Mucosa of descending colon (tissue), 3 donors: ENCODE data around the gene ELAVL3. TPM values are rescaled to one million over a fixed set of nuclear protein-coding genes. Genes with fewer than 3 reads are reported as not detected.

Experiments used
- ATAC-seq: fragments of 200-7000 bp; cut with Tn5 transposase; one replicate; pipeline ENCODE4 v1.9.1; 2020; ENCODE audit warnings: mild to moderate bottlenecking, moderate library complexity
- DNase-seq, 3 donors: peaks; one replicate each; pipeline ENCODE4 v3.0.0-alpha.2; 2020
- H3K36me3 ChIP-seq: fragments of 200-600 bp; one replicate; pipeline ENCODE4 v1.8.0; 2021; ENCODE audit warnings: low read depth, mild to moderate bottlenecking
- H3K4me1 ChIP-seq: fragments of 200-600 bp; one replicate; pipeline ENCODE4 v1.8.0; 2021; ENCODE audit warnings: low read depth, mild to moderate bottlenecking
- H3K4me3 ChIP-seq: fragments of 200-600 bp; one replicate; pipeline ENCODE4 v1.8.0; 2021; ENCODE audit warnings: mild to moderate bottlenecking
- H3K9me3 ChIP-seq: fragments of 200-600 bp; one replicate; pipeline ENCODE4 v1.8.0; 2021; ENCODE audit warnings: mild to moderate bottlenecking
- intact Hi-C, 2 donors: fragments of 100-400 bp; cut with DNase I in 1 of 2; cut with micrococcal nuclease in 1 of 2; formaldehyde crosslinking; loops; one replicate each; pipeline versions ENCODE4 v1.11.0 to v1.11.1; 2022; cut with DNase I, micrococcal nuclease
- total RNA-seq, 3 donors: library from RNA; stranded (reverse); fragmentation: NEBNext Ultra II Directional in 2 of 3; extraction: Animal tissue kit (Norgen Biotek cat#: 25700) in 2 of 3; gene quantifications; one replicate each; pipeline versions ENCODE4 v1.2.1 to v1.2.4, GENCODE V29; 2021 to 2023
- TF ChIP-seq, protein P1 (sequence below): fragments of 200-600 bp; IDR thresholded peaks from one replicate; pipeline ENCODE4 v1.8.0; 2022; ENCODE audit warnings: antibody characterized with exemption, mild to moderate bottlenecking
- donor health status: DM: no; HTN: no; CAD: no; lungs with moderate emphysema.
- donor health status: DM: no; HTN: no; CAD: no.
- donor health status: DM: no; HTN: yes; CAD: no.

The ELAVL3 gene
- total RNA-seq, 3 donors from 2014 or later = 0.51 to 2.5 TPM; not detected in 1

DNA sequence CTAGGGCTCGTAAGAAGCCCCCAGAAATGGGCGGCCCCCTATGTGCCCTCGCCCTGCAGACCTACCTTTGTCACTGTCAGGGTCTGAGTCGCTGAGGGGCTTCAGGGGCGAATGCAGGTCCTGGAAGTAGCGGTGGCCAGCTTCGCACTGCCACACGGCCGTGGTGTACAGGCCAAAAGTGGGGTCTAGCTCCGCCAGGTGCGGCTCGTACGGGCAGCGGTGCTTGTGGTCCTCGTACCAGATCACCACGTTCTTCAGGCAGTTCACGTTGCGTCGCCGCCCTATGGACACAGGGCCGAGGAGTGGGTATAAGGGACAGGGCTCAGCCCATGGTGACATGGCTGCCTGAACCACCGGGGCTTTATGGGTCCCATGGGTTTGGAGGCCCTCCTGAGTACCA, 15.0 kb upstream of the ELAVL3 start:
- ATAC-seq (no peak), DNase-seq (no peak)
- no peaks in the 10 kb centered on the region for H3K4me1 ChIP-seq
- intact Hi-C loops = loop anchor here in 1 of 2 donors (10.0 kb wide), 1 partner anchor 79 kb away; the partner anchor contains the start of gene ACP5
- H3K4me3 ChIP-seq = no peak overlapping the region
- TF ChIP-seq, protein P1, sequence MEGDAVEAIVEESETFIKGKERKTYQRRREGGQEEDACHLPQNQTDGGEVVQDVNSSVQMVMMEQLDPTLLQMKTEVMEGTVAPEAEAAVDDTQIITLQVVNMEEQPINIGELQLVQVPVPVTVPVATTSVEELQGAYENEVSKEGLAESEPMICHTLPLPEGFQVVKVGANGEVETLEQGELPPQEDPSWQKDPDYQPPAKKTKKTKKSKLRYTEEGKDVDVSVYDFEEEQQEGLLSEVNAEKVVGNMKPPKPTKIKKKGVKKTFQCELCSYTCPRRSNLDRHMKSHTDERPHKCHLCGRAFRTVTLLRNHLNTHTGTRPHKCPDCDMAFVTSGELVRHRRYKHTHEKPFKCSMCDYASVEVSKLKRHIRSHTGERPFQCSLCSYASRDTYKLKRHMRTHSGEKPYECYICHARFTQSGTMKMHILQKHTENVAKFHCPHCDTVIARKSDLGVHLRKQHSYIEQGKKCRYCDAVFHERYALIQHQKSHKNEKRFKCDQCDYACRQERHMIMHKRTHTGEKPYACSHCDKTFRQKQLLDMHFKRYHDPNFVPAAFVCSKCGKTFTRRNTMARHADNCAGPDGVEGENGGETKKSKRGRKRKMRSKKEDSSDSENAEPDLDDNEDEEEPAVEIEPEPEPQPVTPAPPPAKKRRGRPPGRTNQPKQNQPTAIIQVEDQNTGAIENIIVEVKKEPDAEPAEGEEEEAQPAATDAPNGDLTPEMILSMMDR = no peak
- H3K9me3 ChIP-seq = no peaks in the 10 kb centered on the region
- no peaks in the 10 kb centered on the region for H3K36me3 ChIP-seq

DNA sequence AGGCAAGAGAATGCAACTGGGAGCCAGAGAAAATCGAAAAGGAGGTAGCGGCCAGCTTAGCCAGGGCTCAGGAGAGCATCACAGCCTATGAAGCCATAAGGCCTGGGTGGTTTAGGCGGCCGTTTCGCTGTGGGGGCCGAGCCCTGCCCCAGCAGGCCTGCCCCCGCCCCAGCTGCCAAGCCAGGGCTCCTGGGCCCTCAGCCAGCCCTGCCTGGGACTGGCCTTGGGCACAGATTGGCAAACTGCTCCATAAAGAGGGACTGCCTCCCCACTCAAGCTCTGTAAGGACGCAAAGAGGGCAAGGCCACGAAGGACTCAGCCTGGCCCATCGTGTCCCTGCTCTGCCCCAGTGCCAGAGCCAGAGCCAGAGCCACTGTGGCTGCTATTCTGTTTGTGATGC, 14.6 kb upstream of the ELAVL3 start:
- intact Hi-C loops = loop anchor here in 1 of 2 donors (10.0 kb wide), 1 partner anchor 79 kb away; the partner anchor contains the start of gene ACP5
- TF ChIP-seq, protein P1 = no peak
- H3K4me1 ChIP-seq = no peaks in the 10 kb centered on the region
- H3K9me3 ChIP-seq = no peaks in the 10 kb centered on the region
- H3K36me3 ChIP-seq = no peaks in the 10 kb centered on the region
- no peak for ATAC-seq
- H3K4me3 ChIP-seq = no peak overlapping the region
- no peak for DNase-seq

DNA sequence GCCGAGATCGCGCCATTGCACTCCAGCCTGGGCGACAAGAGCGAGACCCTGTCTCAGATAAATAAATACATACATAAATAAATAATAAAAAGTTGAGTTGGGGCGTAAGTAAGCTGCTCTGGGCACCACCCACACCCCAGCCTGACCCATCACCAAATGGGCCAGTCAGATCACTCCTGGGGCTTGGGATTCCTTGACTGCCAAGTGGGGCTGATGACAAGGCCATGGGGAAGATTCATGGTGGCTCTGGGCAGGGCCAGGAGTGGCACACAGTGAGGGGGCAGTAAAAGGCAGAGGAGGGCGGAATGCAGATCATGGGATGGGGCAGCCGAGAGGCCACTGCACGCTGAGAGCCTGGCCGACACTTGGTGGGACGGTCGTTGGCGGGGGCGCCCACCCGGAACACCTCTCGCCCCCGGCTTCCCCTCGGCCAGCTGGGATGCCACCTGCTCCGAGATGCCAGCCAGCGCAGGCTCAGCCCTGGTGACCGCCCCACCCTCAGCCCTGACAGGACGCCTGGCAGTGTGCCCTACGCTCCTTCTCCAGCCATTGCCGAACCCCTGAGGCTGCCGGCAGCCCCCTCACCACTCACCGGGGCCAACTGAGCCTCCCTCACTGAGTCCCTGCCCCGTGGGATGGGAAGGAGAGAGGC, 13.9 kb upstream of the ELAVL3 start:
- no peaks in the 10 kb centered on the region for H3K9me3 ChIP-seq
- DNase-seq (no peak), ATAC-seq (no peak)
- H3K4me3 ChIP-seq = no peak overlapping the region
- H3K36me3 ChIP-seq = no peaks in the 10 kb centered on the region
- TF ChIP-seq, protein P1 = no peak
- no peaks in the 10 kb centered on the region for H3K4me1 ChIP-seq
- intact Hi-C loops = loop anchor here in 1 of 2 donors (10.0 kb wide), 1 partner anchor 80 kb away; the partner anchor contains the start of gene ACP5

DNA sequence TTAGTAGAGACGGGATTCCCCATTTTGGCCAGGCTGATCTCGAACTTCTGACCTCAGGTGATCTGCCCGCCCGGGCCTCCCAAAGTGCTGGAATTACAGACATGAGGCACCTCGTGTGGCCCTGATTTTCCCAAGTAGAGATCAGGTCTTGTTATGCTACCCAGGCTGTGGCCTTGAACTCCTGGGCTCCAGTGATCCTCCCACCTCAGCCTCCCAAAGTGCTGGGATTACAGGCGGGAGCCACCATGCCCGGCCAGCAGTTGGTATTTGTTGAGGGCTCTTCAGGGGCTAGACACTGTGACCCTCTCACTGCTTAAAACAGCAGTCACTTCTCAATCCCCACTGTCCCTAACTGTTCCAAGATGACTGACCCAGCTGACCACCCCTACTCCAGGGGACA, 8.5 kb upstream of the ELAVL3 start:
- DNase-seq (no peak), ATAC-seq (no peak)
- Histone ChIP-seq H3K4me1 (no peaks in the 10 kb centered on the region), H3K9me3 (no peaks in the 10 kb centered on the region), H3K4me3 (no peak overlapping the region), H3K36me3 (no peaks in the 10 kb centered on the region)
- TF ChIP-seq, protein P1 = no peak
- intact Hi-C loops = no loop called here

DNA sequence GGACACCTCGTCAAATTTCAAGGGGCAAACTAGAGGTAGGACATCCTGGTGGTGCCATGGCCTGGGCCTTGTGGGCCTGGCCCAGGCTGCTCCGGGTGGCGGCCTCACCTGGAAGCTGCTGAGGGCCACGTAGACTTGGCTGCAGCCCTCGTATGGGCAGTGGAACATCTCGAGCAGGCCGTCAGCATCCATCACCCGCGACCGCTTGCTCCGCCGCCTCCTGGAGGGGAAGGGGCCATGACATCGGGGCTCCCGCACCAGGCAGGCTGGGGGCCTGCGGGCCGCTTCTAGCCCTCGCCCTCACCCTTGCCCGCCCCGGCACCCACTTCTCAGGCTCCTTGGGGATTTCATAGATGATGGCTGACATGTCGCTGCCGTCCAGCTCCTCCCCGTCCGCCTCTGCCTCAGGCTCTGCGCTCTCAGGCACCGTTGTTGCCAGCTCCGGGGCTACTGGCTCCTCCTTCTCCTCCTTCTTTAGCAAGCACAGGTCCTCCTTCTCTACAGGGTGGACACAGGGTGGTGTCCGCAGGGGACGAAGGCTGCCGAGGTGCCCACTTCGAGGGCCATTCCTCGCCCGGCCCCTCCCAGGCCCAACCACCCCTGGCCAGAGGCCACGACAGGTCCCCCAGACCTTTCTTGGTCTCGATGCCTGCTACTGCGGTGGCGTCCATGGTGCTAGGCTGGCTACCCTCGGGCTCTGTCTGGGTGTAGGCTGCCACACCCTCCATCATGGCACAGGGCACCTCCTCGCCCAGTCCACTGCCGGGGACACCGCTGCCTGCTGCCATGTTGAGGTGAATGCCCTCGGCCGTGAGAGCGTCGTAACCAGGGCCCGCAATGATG, 6.0 kb upstream of the ELAVL3 start:
- DNase-seq = no peak
- TF ChIP-seq, protein P1 = no peak
- Histone ChIP-seq H3K36me3 (no peaks in the 10 kb centered on the region), H3K4me3 (no peak overlapping the region), H3K4me1 (peaks cover 7% of the 10 kb centered on the region), H3K9me3 (no peaks in the 10 kb centered on the region)
- ATAC-seq = no peak
- intact Hi-C loops = no loop called here
